Astrocyte of the cerebellum (primary cell): ENCODE results near the gene RAB8A.

ENCODE experiments used
- DNase-seq: peaks from one replicate; pipeline ENCODE4 v3.0.0-alpha.2; 2011; ENCODE audit warnings: low read depth
- H3K4me3 ChIP-seq: 2 replicates; pipeline ENCODE4 v1.5.1; 2011; ENCODE audit warnings: mild to moderate bottlenecking, low read depth, low read length, moderate library complexity
- CTCF ChIP-seq: IDR thresholded peaks from 2 replicates; pipeline ENCODE4 v1.5.1; 2012; ENCODE audit warnings: low read length, low read depth, moderate library complexity, mild to moderate bottlenecking; ENCODE audit errors: missing control alignments
- in situ Hi-C: cut with HindIII; loops from 2 replicates; pipeline ENCODE4 v1.10.0; 2017; ENCODE audit warnings: low sequenced_read_pairs

RAB8A gene

GRCh38 chr19:16142032-16142580 lies 30.4 kb downstream of the RAB8A start:
- DNase-seq, result no peak
- no peak for TF ChIP-seq CTCF
- H3K4me3 ChIP-seq, result no peak overlapping the region
- in situ Hi-C loops, result no loop called here

- H3K4me3 ChIP-seq, result no peak within 1 kb of the TSS
- no peak for TF ChIP-seq CTCF
- in situ Hi-C loops, result no loop called here
- no peak for DNase-seq
Observed at GRCh38 chr19:16143399-16144215, 31.9 kb downstream of the RAB8A start, which contains the start of gene HSH2D. HSH2D (plus strand) TSS chr19:16143685; CDS start chr19:16148751, 5,066 bp downstream.

DNA sequence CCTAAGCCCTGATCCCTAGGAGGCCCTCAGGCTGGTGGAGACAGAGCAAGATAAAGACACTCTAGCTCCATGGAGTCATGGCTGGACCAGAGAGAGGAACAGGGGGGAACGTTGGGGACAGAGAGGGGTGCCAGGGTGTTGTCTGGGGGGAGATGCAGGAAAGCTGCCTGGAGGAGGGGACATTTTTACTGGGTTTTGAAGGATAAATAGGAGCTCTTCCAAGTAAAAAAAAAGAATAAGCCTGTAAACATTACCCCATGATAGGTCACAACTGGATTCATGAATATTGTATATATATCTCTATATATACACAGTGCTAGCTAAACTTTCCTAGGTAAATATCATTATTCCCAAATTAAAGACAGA lies 32.5 kb downstream of the RAB8A start:
- DNase-seq, result no peak
- H3K4me3 ChIP-seq, result no peak overlapping the region
- in situ Hi-C loops, result no loop called here
- no peak for TF ChIP-seq CTCF

DNA sequence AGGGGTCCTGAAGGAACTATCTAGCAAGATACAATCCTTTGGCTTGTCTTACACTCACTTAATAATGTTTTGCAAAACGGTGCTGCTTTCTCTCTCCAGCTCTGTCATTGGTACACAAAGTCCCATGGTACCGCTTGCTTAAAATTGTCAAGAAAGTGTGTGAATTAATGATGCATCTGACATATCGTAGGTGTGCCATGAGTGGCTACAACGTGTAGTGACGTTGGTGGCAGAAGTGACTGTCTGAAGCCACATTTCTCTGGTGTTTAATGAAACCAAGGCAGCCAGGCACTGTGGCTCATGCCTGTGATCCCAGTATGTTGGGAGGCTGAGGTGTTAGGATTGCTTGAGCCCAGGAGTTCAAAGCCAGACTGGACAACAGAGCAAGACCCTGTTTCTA lies 34.4 kb downstream of the RAB8A start:
- TF ChIP-seq CTCF, result no peak

GRCh38 chr19:16148443-16149229 lies 36.9 kb downstream of the RAB8A start:
- in situ Hi-C loops, result no loop called here
- no peak for DNase-seq
- no peak for TF ChIP-seq CTCF
- H3K4me3 ChIP-seq, result no peak overlapping the region

More for the DNA sequence above, 34.4 kb downstream of the RAB8A start:
- in situ Hi-C loops, result no loop called here
- no peak for DNase-seq
- H3K4me3 ChIP-seq, result no peak overlapping the region

- in situ Hi-C loops, result no loop called here
- no peak for DNase-seq
- no peak for TF ChIP-seq CTCF
- no peak overlapping the region for H3K4me3 ChIP-seq
Observed at GRCh38 chr19:16153582-16154336, 42.1 kb downstream of the RAB8A start.
